WI38 (cell line): Measurements from ENCODE around the gene ZNF197.

Experiments
- H3K4me3 ChIP-seq: 2 replicates; pipeline ENCODE4 v1.5.1; 2011; ENCODE audit warnings: low read depth, mild to moderate bottlenecking, control low read depth, low read length
- TF ChIP-seq, protein P1 (sequence below): IDR thresholded peaks from 2 replicates; pipeline ENCODE4 v1.5.1; 2012; ENCODE audit warnings: low read depth, mild to moderate bottlenecking, control low read depth, low read length

Gene ZNF197

DNA sequence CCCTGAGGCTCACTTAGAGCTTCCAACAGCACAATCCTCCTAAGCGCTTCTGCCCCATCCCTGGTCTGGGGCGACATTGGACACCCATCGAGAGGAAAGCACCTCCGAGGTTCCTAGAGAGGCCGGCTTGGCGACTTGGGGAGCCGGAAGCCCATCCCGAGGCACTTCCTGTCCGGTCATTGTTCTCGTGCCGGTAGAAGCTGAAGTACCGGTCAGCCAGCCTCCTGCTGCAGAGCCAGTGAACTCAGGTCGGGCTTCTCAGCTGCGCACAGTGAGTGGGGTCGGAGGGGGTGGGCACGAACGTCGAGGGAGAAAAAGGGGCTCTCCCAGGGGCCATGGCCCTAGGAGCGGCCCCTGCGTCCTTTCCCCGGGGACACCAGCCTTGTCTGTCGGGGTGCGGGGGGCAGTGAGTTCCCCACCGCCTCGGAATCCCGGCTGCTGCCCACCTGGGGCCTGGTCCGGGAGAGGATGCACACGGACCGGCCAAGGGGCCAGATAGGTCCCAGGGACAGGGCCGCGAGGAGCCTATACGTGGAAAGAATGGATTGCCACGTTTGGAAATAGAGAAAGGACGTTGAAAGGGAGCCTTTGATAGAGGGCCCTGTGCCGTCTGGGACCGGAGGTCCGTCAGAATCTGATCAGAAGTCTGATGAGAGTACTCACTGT lies 23.9 kb downstream of the ZNF197 start, which contains the start of gene ZNF35:
Gene ZNF35 (plus strand): TSS at position 169 of the 666 bp plus-strand sequence. CDS start 2,336 bp downstream, outside the sequence.
- peak within 1 kb of the TSS; percentile 97 for H3K4me3 ChIP-seq
- TF ChIP-seq, protein P1, sequence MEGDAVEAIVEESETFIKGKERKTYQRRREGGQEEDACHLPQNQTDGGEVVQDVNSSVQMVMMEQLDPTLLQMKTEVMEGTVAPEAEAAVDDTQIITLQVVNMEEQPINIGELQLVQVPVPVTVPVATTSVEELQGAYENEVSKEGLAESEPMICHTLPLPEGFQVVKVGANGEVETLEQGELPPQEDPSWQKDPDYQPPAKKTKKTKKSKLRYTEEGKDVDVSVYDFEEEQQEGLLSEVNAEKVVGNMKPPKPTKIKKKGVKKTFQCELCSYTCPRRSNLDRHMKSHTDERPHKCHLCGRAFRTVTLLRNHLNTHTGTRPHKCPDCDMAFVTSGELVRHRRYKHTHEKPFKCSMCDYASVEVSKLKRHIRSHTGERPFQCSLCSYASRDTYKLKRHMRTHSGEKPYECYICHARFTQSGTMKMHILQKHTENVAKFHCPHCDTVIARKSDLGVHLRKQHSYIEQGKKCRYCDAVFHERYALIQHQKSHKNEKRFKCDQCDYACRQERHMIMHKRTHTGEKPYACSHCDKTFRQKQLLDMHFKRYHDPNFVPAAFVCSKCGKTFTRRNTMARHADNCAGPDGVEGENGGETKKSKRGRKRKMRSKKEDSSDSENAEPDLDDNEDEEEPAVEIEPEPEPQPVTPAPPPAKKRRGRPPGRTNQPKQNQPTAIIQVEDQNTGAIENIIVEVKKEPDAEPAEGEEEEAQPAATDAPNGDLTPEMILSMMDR = no peak

DNA sequence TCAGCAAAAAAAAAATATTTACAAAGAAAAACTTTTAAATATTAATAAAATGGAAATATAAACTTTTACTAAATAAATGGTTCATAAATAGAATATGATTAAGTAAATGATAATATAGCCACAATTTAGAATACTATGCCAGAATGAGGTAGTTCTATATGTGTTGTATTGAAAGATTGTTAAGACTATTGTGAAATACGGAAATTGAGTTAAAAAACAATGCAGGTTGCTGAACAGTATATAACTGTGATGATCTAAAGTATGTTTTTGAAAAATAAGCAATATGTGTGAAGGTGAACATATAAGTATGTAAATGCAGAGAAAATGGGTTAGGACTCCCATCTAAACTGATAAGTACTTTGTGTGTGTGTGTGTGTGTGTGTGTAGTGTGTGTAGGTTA lies 24.9 kb downstream of the ZNF197 start:
- peak overlapping the region; percentile 97 for H3K4me3 ChIP-seq
- TF ChIP-seq, protein P1 = no peak

DNA sequence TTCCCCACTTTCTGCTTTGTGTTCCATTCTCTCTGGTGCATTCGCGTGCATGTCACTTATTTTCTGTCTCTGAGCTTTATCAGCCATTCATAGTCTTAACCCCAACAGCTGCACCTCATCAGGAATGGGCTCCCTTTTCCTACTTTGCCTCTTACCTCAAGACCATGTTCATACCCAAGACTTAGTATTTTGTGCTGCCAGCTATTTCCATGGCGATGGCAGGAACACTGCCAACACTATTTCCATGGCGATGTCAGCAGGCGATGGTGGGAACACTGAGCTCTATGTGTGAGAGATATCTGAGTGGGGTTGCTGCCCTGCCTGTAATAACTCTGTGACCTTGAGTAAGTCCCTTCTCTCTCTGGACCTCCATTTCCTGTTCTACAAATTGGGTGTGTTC lies 29.2 kb downstream of the ZNF197 start:
- no peak overlapping the region for H3K4me3 ChIP-seq
- TF ChIP-seq, protein P1 = no peak

DNA sequence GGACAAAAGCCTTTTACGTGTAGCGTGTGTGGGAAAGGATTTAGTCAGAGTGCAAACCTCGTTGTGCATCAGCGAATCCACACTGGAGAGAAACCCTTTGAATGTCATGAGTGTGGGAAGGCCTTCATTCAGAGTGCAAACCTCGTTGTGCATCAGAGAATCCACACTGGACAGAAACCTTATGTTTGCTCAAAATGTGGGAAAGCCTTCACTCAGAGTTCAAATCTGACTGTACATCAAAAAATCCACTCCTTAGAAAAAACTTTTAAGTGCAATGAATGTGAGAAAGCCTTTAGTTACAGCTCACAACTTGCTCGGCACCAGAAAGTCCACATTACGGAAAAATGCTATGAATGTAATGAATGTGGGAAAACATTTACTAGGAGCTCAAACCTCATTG lies 34.2 kb downstream of the ZNF197 start:
- TF ChIP-seq, protein P1 = no peak
- H3K4me3 ChIP-seq = no peak overlapping the region

DNA sequence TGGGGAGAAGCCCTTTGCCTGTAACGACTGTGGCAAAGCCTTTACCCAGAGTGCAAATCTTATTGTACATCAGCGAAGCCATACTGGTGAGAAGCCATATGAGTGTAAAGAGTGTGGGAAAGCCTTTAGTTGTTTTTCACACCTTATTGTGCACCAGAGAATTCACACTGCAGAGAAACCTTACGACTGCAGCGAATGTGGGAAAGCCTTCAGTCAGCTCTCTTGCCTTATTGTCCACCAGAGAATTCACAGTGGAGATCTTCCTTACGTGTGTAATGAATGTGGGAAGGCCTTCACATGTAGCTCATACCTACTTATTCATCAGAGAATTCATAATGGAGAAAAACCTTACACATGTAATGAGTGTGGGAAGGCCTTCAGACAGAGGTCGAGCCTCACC lies 34.6 kb downstream of the ZNF197 start:
- H3K4me3 ChIP-seq = no peak overlapping the region
- TF ChIP-seq, protein P1 = no peak

DNA sequence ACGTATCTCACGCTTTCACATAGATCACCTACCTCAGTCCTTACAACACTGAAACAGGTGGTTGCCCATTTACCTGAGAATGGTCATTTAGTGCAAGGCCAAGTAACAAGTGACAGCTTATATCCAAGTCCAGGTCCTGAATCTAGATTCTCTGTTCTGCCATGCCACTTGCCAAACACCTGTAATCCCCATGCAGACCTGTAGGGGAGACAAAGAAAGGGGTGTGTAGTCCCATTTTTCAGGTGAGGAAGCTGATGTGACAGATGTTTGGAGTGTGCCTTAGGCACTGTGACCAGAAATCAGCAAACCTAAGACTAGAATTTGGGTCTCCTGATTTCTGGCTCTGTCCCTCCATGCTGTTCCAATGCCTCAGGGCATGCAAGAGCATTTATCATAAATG lies 36.4 kb downstream of the ZNF197 start:
- TF ChIP-seq, protein P1 = peak; percentile 23; the same call in 1 of the 2 replicates

DNA sequence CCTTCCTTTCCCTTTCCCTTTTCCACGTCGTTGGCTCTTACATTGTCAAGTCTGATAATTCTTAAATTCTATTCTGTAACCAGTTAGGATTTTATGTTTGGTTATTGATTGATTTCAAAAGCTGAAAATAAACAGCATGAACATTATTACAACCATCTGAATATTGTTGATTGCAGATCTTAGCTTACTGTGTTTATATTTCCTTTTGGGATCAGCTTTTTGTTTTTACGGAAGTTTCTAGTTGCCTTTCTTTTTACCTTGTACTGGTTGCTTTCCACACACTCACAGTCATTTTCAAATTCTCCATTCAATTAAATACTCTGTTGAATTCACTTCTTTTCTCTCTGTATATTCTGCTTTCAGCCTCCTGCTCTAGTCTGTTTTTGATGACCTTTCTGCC lies 40.3 kb downstream of the ZNF197 start:
- TF ChIP-seq, protein P1 = no peak
- H3K4me3 ChIP-seq = no peak overlapping the region

More for the DNA sequence above, 36.4 kb downstream of the ZNF197 start:
- no peak overlapping the region for H3K4me3 ChIP-seq
